ENCODE results near the gene ARHGEF4.

- TF ChIP-seq POLR2A (IDR thresholded peaks at IDR 0.05; ENCODE audit: borderline replicate concordance, extremely low read depth, insufficient read depth, insufficient read length) (no peak), CTCF (IDR thresholded peaks at IDR 0.05 in 2 of 3, conservative IDR thresholded peaks at IDR 0.05 in 1 of 3; ENCODE audit: borderline replicate concordance in 1 of 3, insufficient read depth in 1 of 3, low read depth in 2 of 3, low read length in 2 of 3) (no peak), MAX (IDR thresholded peaks at IDR 0.05) (no peak), EZH2 (IDR thresholded peaks at IDR 0.05) (no peak), EGR1 (IDR thresholded peaks at IDR 0.05; ENCODE audit: low read depth) (no peak), ZNF274 (IDR thresholded peaks at IDR 0.05; ENCODE audit: low read depth, low read length) (no peak), SRF (IDR thresholded peaks at IDR 0.05; ENCODE audit: low read depth) (no peak), SP1 (IDR thresholded peaks at IDR 0.05; ENCODE audit: low read depth) (no peak), ATF3 (IDR thresholded peaks at IDR 0.05) (no peak), FOSL1 (IDR thresholded peaks at IDR 0.05; ENCODE audit: low read depth) (no peak), YY1 (IDR thresholded peaks at IDR 0.05; ENCODE audit: extremely low read depth, insufficient replicate concordance, low read depth, low read length) (no peak), POLR2AphosphoS5 (IDR thresholded peaks at IDR 0.05; ENCODE audit: low read depth, low read length) (no peak), TCF7L2 (IDR thresholded peaks at IDR 0.05; ENCODE audit: borderline replicate concordance, extremely low read depth, insufficient read depth, insufficient read length) (no peak)
Observed at GRCh38 chr2:131040661-131041401, 204.1 kb downstream of the ARHGEF4 start.

All from HCT116 (cell line).